WTC11 (cell line): ENCODE measurements around the gene CISD3. TPM values are rescaled to one million over a fixed set of nuclear protein-coding genes. Genes with fewer than 3 reads are reported as not detected.

Experiments used
- ATAC-seq: fragments of 200-7000 bp; cut with Tn5 transposase; 2 replicates; pipeline ENCODE4 v1.10.0; 2021; ENCODE audit warnings: mild to moderate bottlenecking, moderate library complexity
- CTCF ChIA-PET: fragments of 300-600 bp; sonication (Branson Sonifier 250); formaldehyde crosslinking; loops from one replicate; lab custom pipeline; 2021; ENCODE audit warnings: antibody characterized with exemption; lab: Charles Lee
- POLR2A ChIA-PET: fragments of 350-600 bp; sonication (Branson Sonifier 250); formaldehyde crosslinking; loops from one replicate; lab custom pipeline; 2021; ENCODE audit warnings: antibody characterized with exemption; lab: Charles Lee
- DNase-seq: peaks from one replicate; pipeline ENCODE4 v3.0.0; 2021; ENCODE audit warnings: low spot score
- H3K27ac Mint-ChIP-seq: 2 replicates; pipeline ENCODE4 v1.8.0; 2021; ENCODE audit warnings: mixed read lengths
- H3K27me3 Mint-ChIP-seq: 2 replicates; pipeline ENCODE4 v1.8.0; 2021; ENCODE audit warnings: low read depth, mild to moderate bottlenecking, moderate library complexity, mixed read lengths
- H3K36me3 Mint-ChIP-seq: 2 replicates; pipeline ENCODE4 v1.8.0; 2021; ENCODE audit warnings: mixed read lengths
- H3K4me1 Mint-ChIP-seq: 2 replicates; pipeline ENCODE4 v1.8.0; 2022; ENCODE audit warnings: mixed read lengths
- H3K4me3 Mint-ChIP-seq: 2 replicates; pipeline ENCODE4 v1.8.0; 2021; ENCODE audit warnings: mild to moderate bottlenecking, moderate library complexity, mixed read lengths
- H3K9me3 Mint-ChIP-seq: 2 replicates; pipeline ENCODE4 v1.8.0; 2021; ENCODE audit warnings: mixed read lengths
- ELF4 ChIP-seq: sonication (generic); formaldehyde crosslinking; IDR thresholded peaks from 2 replicates; pipeline ENCODE4 v1.8.1; 2022; ENCODE audit warnings: low read depth, mild to moderate bottlenecking, moderate library complexity, missing genetic modification reagents
- ETV6 ChIP-seq: sonication (generic); formaldehyde crosslinking; IDR thresholded peaks from 2 replicates; pipeline ENCODE4 v1.8.1; 2022; ENCODE audit warnings: mild to moderate bottlenecking, missing genetic modification reagents
- FOXP1 ChIP-seq: sonication (generic); formaldehyde crosslinking; IDR thresholded peaks from 2 replicates; pipeline ENCODE4 v1.8.0; 2022; ENCODE audit warnings: missing genetic modification reagents, mild to moderate bottlenecking, moderate library complexity, borderline replicate concordance
- JUN ChIP-seq: sonication (generic); formaldehyde crosslinking; IDR thresholded peaks from 2 replicates; pipeline ENCODE4 v1.8.0; 2023; ENCODE audit warnings: mild to moderate bottlenecking, missing genetic modification reagents
- PRRX2 ChIP-seq: fragments of 250-450 bp; sonication (Bioruptor Pico); IDR thresholded peaks from 2 replicates; pipeline ENCODE4 v1.8.0; 2021; ENCODE audit warnings: mild to moderate bottlenecking
- RORB ChIP-seq: fragments of 250-450 bp; sonication (Bioruptor Pico); IDR thresholded peaks from 2 replicates; pipeline ENCODE4 v1.9.0; 2021; ENCODE audit warnings: mild to moderate bottlenecking
- SMAD3 ChIP-seq: sonication (generic); formaldehyde crosslinking; IDR thresholded peaks from 2 replicates; pipeline ENCODE4 v1.8.0; 2022; ENCODE audit warnings: missing genetic modification reagents, mild to moderate bottlenecking, borderline replicate concordance
- SMAD4 ChIP-seq: sonication (generic); formaldehyde crosslinking; IDR thresholded peaks from 2 replicates; pipeline ENCODE4 v1.8.0; 2022; ENCODE audit warnings: mild to moderate bottlenecking, missing genetic modification reagents
- SOX15 ChIP-seq: fragments of 250-450 bp; sonication (Bioruptor Pico); IDR thresholded peaks from 2 replicates; pipeline ENCODE4 v1.9.0; 2021; ENCODE audit warnings: mild to moderate bottlenecking
- SP1 ChIP-seq: sonication (generic); formaldehyde crosslinking; conservative IDR thresholded peaks from 2 replicates; pipeline ENCODE4 v1.8.1; 2022; ENCODE audit warnings: missing genetic modification reagents
- TEAD1 ChIP-seq: sonication (generic); formaldehyde crosslinking; IDR thresholded peaks from 2 replicates; pipeline ENCODE4 v1.8.0; 2022; ENCODE audit warnings: mild to moderate bottlenecking, missing genetic modification reagents
- ZNF219 ChIP-seq: sonication (generic); formaldehyde crosslinking; IDR thresholded peaks from 2 replicates; pipeline ENCODE4 v1.8.0; 2023; ENCODE audit warnings: missing genetic modification reagents, mild to moderate bottlenecking, borderline replicate concordance
- total RNA-seq: library from RNA; stranded (reverse); gene quantifications from 3 replicates; pipeline ENCODE4 v1.2.3, GENCODE V29; 2021
- TF ChIP-seq, protein P1 (sequence below): sonication (generic); formaldehyde crosslinking; IDR thresholded peaks from 2 replicates; pipeline ENCODE4 v1.8.1; 2023; ENCODE audit warnings: mild to moderate bottlenecking, moderate library complexity, missing genetic modification reagents
- TF ChIP-seq, protein P2 (sequence below): sonication (generic); formaldehyde crosslinking; IDR thresholded peaks from 2 replicates; pipeline ENCODE4 v1.8.1; 2023; ENCODE audit warnings: mild to moderate bottlenecking, missing genetic modification reagents
- TF ChIP-seq, protein P3 (sequence below): sonication (generic); formaldehyde crosslinking; IDR thresholded peaks from 2 replicates; pipeline ENCODE4 v1.8.0; 2022; ENCODE audit warnings: mild to moderate bottlenecking, missing genetic modification reagents
- TF ChIP-seq, protein P4 (sequence below): sonication (generic); formaldehyde crosslinking; IDR thresholded peaks from 2 replicates; pipeline ENCODE4 v1.8.0; 2023; ENCODE audit warnings: mild to moderate bottlenecking, missing genetic modification reagents
- TF ChIP-seq, protein P5 (sequence below): sonication (generic); formaldehyde crosslinking; IDR thresholded peaks from 2 replicates; pipeline ENCODE4 v1.8.1; 2023; ENCODE audit warnings: mild to moderate bottlenecking, missing genetic modification reagents, moderate library complexity

CISD3 gene
- total RNA-seq, 1 experiment from 2014 or later: 12.1 TPM

DNA sequence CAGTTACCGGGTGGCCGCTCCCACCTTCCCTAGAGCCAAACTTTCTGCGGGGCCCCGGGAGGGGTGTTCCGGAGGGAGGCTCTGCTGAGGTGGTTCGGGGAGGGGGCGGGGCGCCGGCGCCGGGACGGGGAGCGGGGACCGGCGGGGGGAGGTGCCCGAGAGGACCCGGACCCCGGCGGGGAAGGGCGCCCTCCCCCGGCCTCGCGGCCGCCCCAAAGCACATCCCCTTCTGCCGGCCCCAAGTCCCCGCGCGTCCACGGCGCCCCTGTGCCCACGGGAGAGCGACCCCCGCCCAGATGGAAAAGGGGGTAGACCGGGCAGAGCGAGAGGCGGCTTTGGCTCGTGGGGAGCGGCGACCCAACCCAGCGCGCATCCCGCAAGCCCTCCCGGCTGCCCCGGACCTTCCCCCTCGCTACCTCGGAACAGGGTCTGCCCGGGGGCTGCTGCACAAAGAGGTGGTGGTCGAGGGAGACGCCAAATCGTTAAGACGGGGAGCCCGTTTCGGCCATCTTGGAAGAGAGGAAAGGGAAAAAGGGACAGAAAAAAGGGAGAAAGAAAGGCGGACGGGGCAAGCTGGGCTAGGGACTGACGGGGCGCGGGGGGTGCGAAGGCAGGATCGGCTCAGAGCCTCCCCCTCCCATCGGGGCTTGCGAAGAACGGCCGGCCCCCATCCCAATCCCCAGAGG, 17.5 kb downstream of the CISD3 start (continued):
- TF ChIP-seq, protein P1, sequence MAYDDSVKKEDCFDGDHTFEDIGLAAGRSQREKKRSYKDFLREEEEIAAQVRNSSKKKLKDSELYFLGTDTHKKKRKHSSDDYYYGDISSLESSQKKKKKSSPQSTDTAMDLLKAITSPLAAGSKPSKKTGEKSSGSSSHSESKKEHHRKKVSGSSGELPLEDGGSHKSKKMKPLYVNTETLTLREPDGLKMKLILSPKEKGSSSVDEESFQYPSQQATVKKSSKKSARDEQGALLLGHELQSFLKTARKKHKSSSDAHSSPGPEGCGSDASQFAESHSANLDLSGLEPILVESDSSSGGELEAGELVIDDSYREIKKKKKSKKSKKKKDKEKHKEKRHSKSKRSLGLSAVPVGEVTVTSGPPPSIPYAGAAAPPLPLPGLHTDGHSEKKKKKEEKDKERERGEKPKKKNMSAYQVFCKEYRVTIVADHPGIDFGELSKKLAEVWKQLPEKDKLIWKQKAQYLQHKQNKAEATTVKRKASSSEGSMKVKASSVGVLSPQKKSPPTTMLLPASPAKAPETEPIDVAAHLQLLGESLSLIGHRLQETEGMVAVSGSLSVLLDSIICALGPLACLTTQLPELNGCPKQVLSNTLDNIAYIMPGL (CRISPR knock-in tag): peak; percentile 79
- peak; percentile 20; the same call in 1 of the 2 replicates for TF ChIP-seq SP1 (CRISPR knock-in tag)
- TF ChIP-seq, protein P2, sequence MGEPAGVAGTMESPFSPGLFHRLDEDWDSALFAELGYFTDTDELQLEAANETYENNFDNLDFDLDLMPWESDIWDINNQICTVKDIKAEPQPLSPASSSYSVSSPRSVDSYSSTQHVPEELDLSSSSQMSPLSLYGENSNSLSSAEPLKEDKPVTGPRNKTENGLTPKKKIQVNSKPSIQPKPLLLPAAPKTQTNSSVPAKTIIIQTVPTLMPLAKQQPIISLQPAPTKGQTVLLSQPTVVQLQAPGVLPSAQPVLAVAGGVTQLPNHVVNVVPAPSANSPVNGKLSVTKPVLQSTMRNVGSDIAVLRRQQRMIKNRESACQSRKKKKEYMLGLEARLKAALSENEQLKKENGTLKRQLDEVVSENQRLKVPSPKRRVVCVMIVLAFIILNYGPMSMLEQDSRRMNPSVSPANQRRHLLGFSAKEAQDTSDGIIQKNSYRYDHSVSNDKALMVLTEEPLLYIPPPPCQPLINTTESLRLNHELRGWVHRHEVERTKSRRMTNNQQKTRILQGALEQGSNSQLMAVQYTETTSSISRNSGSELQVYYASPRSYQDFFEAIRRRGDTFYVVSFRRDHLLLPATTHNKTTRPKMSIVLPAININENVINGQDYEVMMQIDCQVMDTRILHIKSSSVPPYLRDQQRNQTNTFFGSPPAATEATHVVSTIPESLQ (CRISPR knock-in tag): no peak
- TF ChIP-seq FOXP1: peak; percentile 59; the same call in 1 of the 2 replicates
- TF ChIP-seq SMAD3 (CRISPR knock-in tag): no peak
- TF ChIP-seq PRRX2 (CRISPR knock-in tag): no peak

DNA sequence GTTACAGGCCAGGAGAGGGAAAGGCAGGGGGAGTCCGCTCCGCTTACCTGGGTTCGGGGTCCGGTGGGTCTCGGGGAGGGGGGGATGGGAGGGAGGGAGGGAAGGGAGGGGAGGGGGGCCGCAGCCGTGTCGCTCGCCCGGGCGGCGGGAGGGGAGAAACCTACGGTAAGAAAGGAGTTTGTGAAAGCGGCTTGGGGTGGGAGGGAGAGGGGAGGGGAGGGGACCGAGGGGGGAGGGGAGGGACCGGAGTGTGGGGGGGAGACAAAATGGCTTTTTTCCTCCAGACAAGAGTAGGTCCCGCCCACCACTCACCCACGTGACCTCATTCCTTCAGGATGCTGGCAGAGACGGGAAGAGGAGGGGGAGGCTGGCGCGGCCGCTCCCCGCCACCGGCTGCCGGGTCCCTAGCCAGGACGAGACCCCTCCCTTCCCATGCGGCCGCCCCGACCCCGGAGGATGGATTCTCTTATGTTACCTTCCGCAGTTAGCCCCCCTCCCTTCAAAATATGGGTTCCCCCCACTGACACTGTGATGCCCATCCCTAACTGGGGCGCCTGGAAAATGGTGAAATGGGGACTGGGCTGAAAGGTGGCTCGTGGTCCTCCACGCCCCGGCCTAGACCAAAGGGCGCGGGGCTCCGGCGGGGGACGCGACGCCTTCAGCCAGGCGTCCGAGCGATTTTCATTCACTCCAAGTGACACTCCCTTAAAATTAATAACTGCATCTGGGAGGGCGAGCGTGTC, 18.2 kb downstream of the CISD3 start, which contains the start of gene PCGF2:
PCGF2 (minus strand) TSS at position 188 of the 743 bp plus-strand sequence. CDS start 7,934 bp downstream, outside the sequence.
- Mint-ChIP-seq H3K4me1 (peaks cover 44% of the 10 kb centered on the region), H3K9me3 (no peaks in the 10 kb centered on the region)
- ATAC-seq (peak; percentile 4), DNase-seq (peak; percentile 96)
- POLR2A ChIA-PET: interaction anchor here (1.6 kb wide), 1 partner anchor 43 kb away, joined by 6 read pairs; the partner anchor contains the start of gene MLLT6
- TF ChIP-seq, protein P3, sequence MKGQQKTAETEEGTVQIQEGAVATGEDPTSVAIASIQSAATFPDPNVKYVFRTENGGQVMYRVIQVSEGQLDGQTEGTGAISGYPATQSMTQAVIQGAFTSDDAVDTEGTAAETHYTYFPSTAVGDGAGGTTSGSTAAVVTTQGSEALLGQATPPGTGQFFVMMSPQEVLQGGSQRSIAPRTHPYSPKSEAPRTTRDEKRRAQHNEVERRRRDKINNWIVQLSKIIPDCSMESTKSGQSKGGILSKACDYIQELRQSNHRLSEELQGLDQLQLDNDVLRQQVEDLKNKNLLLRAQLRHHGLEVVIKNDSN (CRISPR knock-in tag): peak; percentile 87
- TF ChIP-seq, protein P4, sequence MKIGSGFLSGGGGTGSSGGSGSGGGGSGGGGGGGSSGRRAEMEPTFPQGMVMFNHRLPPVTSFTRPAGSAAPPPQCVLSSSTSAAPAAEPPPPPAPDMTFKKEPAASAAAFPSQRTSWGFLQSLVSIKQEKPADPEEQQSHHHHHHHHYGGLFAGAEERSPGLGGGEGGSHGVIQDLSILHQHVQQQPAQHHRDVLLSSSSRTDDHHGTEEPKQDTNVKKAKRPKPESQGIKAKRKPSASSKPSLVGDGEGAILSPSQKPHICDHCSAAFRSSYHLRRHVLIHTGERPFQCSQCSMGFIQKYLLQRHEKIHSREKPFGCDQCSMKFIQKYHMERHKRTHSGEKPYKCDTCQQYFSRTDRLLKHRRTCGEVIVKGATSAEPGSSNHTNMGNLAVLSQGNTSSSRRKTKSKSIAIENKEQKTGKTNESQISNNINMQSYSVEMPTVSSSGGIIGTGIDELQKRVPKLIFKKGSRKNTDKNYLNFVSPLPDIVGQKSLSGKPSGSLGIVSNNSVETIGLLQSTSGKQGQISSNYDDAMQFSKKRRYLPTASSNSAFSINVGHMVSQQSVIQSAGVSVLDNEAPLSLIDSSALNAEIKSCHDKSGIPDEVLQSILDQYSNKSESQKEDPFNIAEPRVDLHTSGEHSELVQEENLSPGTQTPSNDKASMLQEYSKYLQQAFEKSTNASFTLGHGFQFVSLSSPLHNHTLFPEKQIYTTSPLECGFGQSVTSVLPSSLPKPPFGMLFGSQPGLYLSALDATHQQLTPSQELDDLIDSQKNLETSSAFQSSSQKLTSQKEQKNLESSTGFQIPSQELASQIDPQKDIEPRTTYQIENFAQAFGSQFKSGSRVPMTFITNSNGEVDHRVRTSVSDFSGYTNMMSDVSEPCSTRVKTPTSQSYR (CRISPR knock-in tag): 0 out of 2 replicates have a peak, but pooled peaks have one; percentile 10
- TF ChIP-seq TEAD1: peak; percentile 66; the same call in 1 of the 2 replicates
- TF ChIP-seq SP1 (CRISPR knock-in tag): peak; percentile 37; the same call in 1 of the 2 replicates
- TF ChIP-seq RORB: no peak
- no peak for TF ChIP-seq SOX15 (CRISPR knock-in tag)
- no peak for TF ChIP-seq ELF4 (CRISPR knock-in tag)
- no peak for TF ChIP-seq SMAD4 (CRISPR knock-in tag)
- TF ChIP-seq, protein P5, sequence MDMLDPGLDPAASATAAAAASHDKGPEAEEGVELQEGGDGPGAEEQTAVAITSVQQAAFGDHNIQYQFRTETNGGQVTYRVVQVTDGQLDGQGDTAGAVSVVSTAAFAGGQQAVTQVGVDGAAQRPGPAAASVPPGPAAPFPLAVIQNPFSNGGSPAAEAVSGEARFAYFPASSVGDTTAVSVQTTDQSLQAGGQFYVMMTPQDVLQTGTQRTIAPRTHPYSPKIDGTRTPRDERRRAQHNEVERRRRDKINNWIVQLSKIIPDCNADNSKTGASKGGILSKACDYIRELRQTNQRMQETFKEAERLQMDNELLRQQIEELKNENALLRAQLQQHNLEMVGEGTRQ (CRISPR knock-in tag): peak; percentile 91
- TF ChIP-seq ETV6 (CRISPR knock-in tag): 0 out of 2 replicates have a peak, but pooled peaks have one; percentile 39
- 0 out of 2 replicates have a peak, but pooled peaks have one; percentile 9 for TF ChIP-seq ZNF219 (CRISPR knock-in tag)
- TF ChIP-seq JUN: no peak
- TF ChIP-seq, all 79 proteins: peak for 7
- Mint-ChIP-seq H3K4me3 (peak within 1 kb of the TSS; percentile 97), H3K27me3 (peaks cover 2% of the 10 kb centered on the region), H3K36me3 (peaks cover 5% of the 10 kb centered on the region), H3K27ac (peak within 1 kb of the TSS; percentile 68; the same call in 1 of the 2 replicates)
- CTCF ChIA-PET: interaction anchor here (4.4 kb wide), 1 partner anchor 13 kb away, joined by 45 read pairs; no protein-coding TSS in a partner anchor
